Smooth muscle cell of the brain vasculature (primary cell): ENCODE data around the gene SLC22A17.
A peak's percentile ranks its signal among the peaks of the same experiment; 100 is the strongest.
"Not testable (repeated sequence)": the region's sequence is repeated elsewhere in the genome, so short reads cannot be mapped to it uniquely, and the experiment has no call there.

Experiments
- DNase-seq: peaks from one replicate; pipeline ENCODE4 v3.0.0-alpha.2; 2012; ENCODE audit warnings: low read depth, low spot score

The SLC22A17 gene

GRCh38 chr14:23345987-23346692 lies 6.5 kb downstream of the SLC22A17 start:
- no peak for DNase-seq

- no peak for DNase-seq
These were observed 8.2 kb downstream of the SLC22A17 start for GRCh38 chr14:23344481-23344880.

- DNase-seq, result no peak
These were observed 13.0 kb downstream of the SLC22A17 start for GRCh38 chr14:23339506-23340268.

GRCh38 chr14:23335623-23336022 lies 17.1 kb downstream of the SLC22A17 start:
- no peak for DNase-seq

GRCh38 chr14:23327947-23328744 lies 24.5 kb downstream of the SLC22A17 start:
- DNase-seq, result peak; percentile 57

GRCh38 chr14:23326491-23327332 lies 26.0 kb downstream of the SLC22A17 start:
- DNase-seq, result no peak

GRCh38 chr14:23325746-23326145 lies 26.9 kb downstream of the SLC22A17 start:
- DNase-seq, result not testable (repeated sequence)

- DNase-seq, result no peak
These were observed 27.7 kb downstream of the SLC22A17 start for GRCh38 chr14:23324993-23325392.

- no peak for DNase-seq
These were observed 28.2 kb downstream of the SLC22A17 start for GRCh38 chr14:23324455-23324846.

- DNase-seq, result no peak
These were observed 28.7 kb downstream of the SLC22A17 start for GRCh38 chr14:23323838-23324454.

- no peak for DNase-seq
These were observed 29.8 kb downstream of the SLC22A17 start for GRCh38 chr14:23322568-23323517.

GRCh38 chr14:23321572-23322547 lies 30.8 kb downstream of the SLC22A17 start:
- no peak for DNase-seq

- DNase-seq, result peak; percentile 100
These were observed 31.8 kb downstream of the SLC22A17 start, which contains the start of gene PABPN1 for GRCh38 chr14:23320584-23321571. Gene PABPN1 (plus strand): TSS chr14:23321457. CDS start chr14:23321470, 13 bp downstream.

GRCh38 chr14:23319746-23320583 lies 32.7 kb downstream of the SLC22A17 start:
- DNase-seq, result no peak

GRCh38 chr14:23316300-23316699 lies 36.4 kb downstream of the SLC22A17 start:
- DNase-seq, result no peak

GRCh38 chr14:23310546-23310945 lies 42.1 kb downstream of the SLC22A17 start:
- no peak for DNase-seq
